WTC11 (cell line): ENCODE data around the gene ITPR3. TPM values are rescaled to one million over a fixed set of nuclear protein-coding genes. Genes with fewer than 3 reads are reported as not detected.

ENCODE experiments used
- ATAC-seq: fragments of 200-7000 bp; cut with Tn5 transposase; 2 replicates; pipeline ENCODE4 v1.10.0; 2021; ENCODE audit warnings: mild to moderate bottlenecking, moderate library complexity
- CTCF ChIA-PET: fragments of 300-600 bp; sonication (Branson Sonifier 250); formaldehyde crosslinking; loops from one replicate; lab custom pipeline; 2021; ENCODE audit warnings: antibody characterized with exemption; lab: Charles Lee
- POLR2A ChIA-PET: fragments of 350-600 bp; sonication (Branson Sonifier 250); formaldehyde crosslinking; loops from one replicate; lab custom pipeline; 2021; ENCODE audit warnings: antibody characterized with exemption; lab: Charles Lee
- DNase-seq: peaks from one replicate; pipeline ENCODE4 v3.0.0; 2021; ENCODE audit warnings: low spot score
- H3K27ac Mint-ChIP-seq: 2 replicates; pipeline ENCODE4 v1.8.0; 2021; ENCODE audit warnings: mixed read lengths
- H3K27me3 Mint-ChIP-seq: 2 replicates; pipeline ENCODE4 v1.8.0; 2021; ENCODE audit warnings: low read depth, mild to moderate bottlenecking, moderate library complexity, mixed read lengths
- H3K36me3 Mint-ChIP-seq: 2 replicates; pipeline ENCODE4 v1.8.0; 2021; ENCODE audit warnings: mixed read lengths
- H3K4me1 Mint-ChIP-seq: 2 replicates; pipeline ENCODE4 v1.8.0; 2022; ENCODE audit warnings: mixed read lengths
- H3K4me3 Mint-ChIP-seq: 2 replicates; pipeline ENCODE4 v1.8.0; 2021; ENCODE audit warnings: mild to moderate bottlenecking, moderate library complexity, mixed read lengths
- H3K9me3 Mint-ChIP-seq: 2 replicates; pipeline ENCODE4 v1.8.0; 2021; ENCODE audit warnings: mixed read lengths
- ARID4B ChIP-seq: sonication (generic); formaldehyde crosslinking; IDR thresholded peaks from 2 replicates; pipeline ENCODE4 v1.8.0; 2023; ENCODE audit warnings: missing genetic modification reagents, mild to moderate bottlenecking, borderline replicate concordance
- CTCF ChIP-seq: fragments of 200-600 bp; IDR thresholded peaks from 2 replicates; pipeline ENCODE4 v1.8.0; 2022; ENCODE audit warnings: antibody characterized with exemption
- ESRRA ChIP-seq: sonication (generic); formaldehyde crosslinking; IDR thresholded peaks from 2 replicates; pipeline ENCODE4 v1.8.1; 2022; ENCODE audit warnings: mild to moderate bottlenecking, missing genetic modification reagents, borderline replicate concordance
- HMGXB4 ChIP-seq: sonication (generic); formaldehyde crosslinking; IDR thresholded peaks from 2 replicates; pipeline ENCODE4 v1.8.1; 2023; ENCODE audit warnings: mild to moderate bottlenecking, moderate library complexity, missing genetic modification reagents
- IRF1 ChIP-seq: sonication (generic); formaldehyde crosslinking; IDR thresholded peaks from 2 replicates; pipeline ENCODE4 v1.8.0; 2023; ENCODE audit warnings: missing genetic modification reagents
- JUN ChIP-seq: sonication (generic); formaldehyde crosslinking; IDR thresholded peaks from 2 replicates; pipeline ENCODE4 v1.8.0; 2023; ENCODE audit warnings: mild to moderate bottlenecking, missing genetic modification reagents
- KAT7 ChIP-seq: sonication (generic); formaldehyde crosslinking; IDR thresholded peaks from 2 replicates; pipeline ENCODE4 v1.8.1; 2023; ENCODE audit warnings: missing genetic modification reagents, mild to moderate bottlenecking, borderline replicate concordance
- NFATC4 ChIP-seq: fragments of 250-450 bp; sonication (Bioruptor Pico); IDR thresholded peaks from 2 replicates; pipeline ENCODE4 v1.9.0; 2021; ENCODE audit warnings: mild to moderate bottlenecking
- NFE2L1 ChIP-seq: sonication (generic); formaldehyde crosslinking; IDR thresholded peaks from 2 replicates; pipeline ENCODE4 v1.8.1; 2023; ENCODE audit warnings: missing genetic modification reagents
- NR3C1 ChIP-seq: sonication (generic); formaldehyde crosslinking; conservative IDR thresholded peaks from 2 replicates; pipeline ENCODE4 v1.8.1; 2023; ENCODE audit warnings: low read depth, mild to moderate bottlenecking, missing genetic modification reagents
- SMAD3 ChIP-seq: sonication (generic); formaldehyde crosslinking; IDR thresholded peaks from 2 replicates; pipeline ENCODE4 v1.8.0; 2022; ENCODE audit warnings: missing genetic modification reagents, mild to moderate bottlenecking, borderline replicate concordance
- USF2 ChIP-seq: sonication (generic); formaldehyde crosslinking; IDR thresholded peaks from 2 replicates; pipeline ENCODE4 v1.8.1; 2023; ENCODE audit warnings: mild to moderate bottlenecking, missing genetic modification reagents, moderate library complexity
- ZBTB21 ChIP-seq: sonication (generic); formaldehyde crosslinking; IDR thresholded peaks from 2 replicates; pipeline ENCODE4 v1.8.1; 2023; ENCODE audit warnings: mild to moderate bottlenecking, missing genetic modification reagents, borderline replicate concordance
- ZMAT4 ChIP-seq: fragments of 250-450 bp; sonication (Bioruptor Pico); IDR thresholded peaks from 2 replicates; pipeline ENCODE4 v1.9.0; 2021; ENCODE audit warnings: mild to moderate bottlenecking
- ZNF396 ChIP-seq: fragments of 250-450 bp; sonication (Bioruptor Pico); IDR thresholded peaks from 2 replicates; pipeline ENCODE4 v1.8.0; 2021; ENCODE audit warnings: mild to moderate bottlenecking, moderate library complexity, borderline replicate concordance
- ZNF512 ChIP-seq: sonication (generic); formaldehyde crosslinking; IDR thresholded peaks from 2 replicates; pipeline ENCODE4 v1.8.1; 2022; ENCODE audit warnings: missing genetic modification reagents, borderline replicate concordance
- ZNF532 ChIP-seq: fragments of 250-450 bp; sonication (Bioruptor Pico); IDR thresholded peaks from 2 replicates; pipeline ENCODE4 v1.9.0; 2021; ENCODE audit warnings: mild to moderate bottlenecking, borderline replicate concordance
- total RNA-seq: library from RNA; stranded (reverse); gene quantifications from 3 replicates; pipeline ENCODE4 v1.2.3, GENCODE V29; 2021

The ITPR3 gene
- total RNA-seq, 1 experiment from 2014 or later: 47.3 TPM

GRCh38 chr6:33730611-33731010 lies 109.5 kb downstream of the ITPR3 start:
- no peaks in the 10 kb centered on the region for H3K36me3 Mint-ChIP-seq
- no peak overlapping the region for H3K4me3 Mint-ChIP-seq
- H3K9me3 Mint-ChIP-seq: no peaks in the 10 kb centered on the region
- H3K4me1 Mint-ChIP-seq: peaks cover 5% of the 10 kb centered on the region
- DNase-seq (no peak), ATAC-seq (no peak)
- ChIA-PET CTCF (no interaction called here), POLR2A (no interaction called here)
- no peak for TF ChIP-seq JUN (CRISPR knock-in tag)
- TF ChIP-seq ZBTB21 (CRISPR knock-in tag): no peak
- TF ChIP-seq ZMAT4 (CRISPR knock-in tag): no peak
- no peak for TF ChIP-seq HMGXB4 (CRISPR knock-in tag)
- TF ChIP-seq ZNF532 (CRISPR knock-in tag): no peak
- TF ChIP-seq SMAD3: no peak
- TF ChIP-seq NFE2L1 (CRISPR knock-in tag): no peak
- no peak for TF ChIP-seq CTCF
- TF ChIP-seq KAT7 (CRISPR knock-in tag): no peak
- no peak for TF ChIP-seq ZNF396
- no peak for TF ChIP-seq ESRRA (CRISPR knock-in tag)
- no peak for TF ChIP-seq ZNF512 (CRISPR knock-in tag)
- TF ChIP-seq IRF1: no peak
- no peak overlapping the region for H3K27ac Mint-ChIP-seq
- H3K27me3 Mint-ChIP-seq: no peaks in the 10 kb centered on the region

- DNase-seq (no peak), ATAC-seq (no peak)
- H3K4me3 Mint-ChIP-seq: no peak overlapping the region
- H3K27me3 Mint-ChIP-seq: no peaks in the 10 kb centered on the region
- H3K36me3 Mint-ChIP-seq: no peaks in the 10 kb centered on the region
- H3K9me3 Mint-ChIP-seq: no peaks in the 10 kb centered on the region
- H3K27ac Mint-ChIP-seq: no peak overlapping the region
- CTCF ChIA-PET: interaction anchor here (1.0 to 1.2 kb wide), 2 partner anchors 20 to 30 kb away, joined by 3 read pairs; partner anchors contain the start of gene UQCC2
- H3K4me1 Mint-ChIP-seq: peaks cover 4% of the 10 kb centered on the region
- POLR2A ChIA-PET: no interaction called here
- TF ChIP-seq NFATC4 (CRISPR knock-in tag) (no peak), ARID4B (CRISPR knock-in tag) (no peak), NFE2L1 (CRISPR knock-in tag) (no peak), NR3C1 (CRISPR knock-in tag) (no peak), USF2 (CRISPR knock-in tag) (no peak)
Observed at GRCh38 chr6:33731035-33731434, 109.9 kb downstream of the ITPR3 start.
